ENCODE data around the gene ANKS1B.

- TF ChIP-seq CTCF (IDR thresholded peaks at IDR 0.05) (no peak), POLR2A (IDR thresholded peaks at IDR 0.05) (no peak)
These were observed 761.2 kb downstream of the ANKS1B start for GRCh38 chr12:99223579-99223978.

Measured in thyroid gland (tissue), 4 donors.